ENCODE data around the gene GMDS.

The GMDS gene

DNA sequence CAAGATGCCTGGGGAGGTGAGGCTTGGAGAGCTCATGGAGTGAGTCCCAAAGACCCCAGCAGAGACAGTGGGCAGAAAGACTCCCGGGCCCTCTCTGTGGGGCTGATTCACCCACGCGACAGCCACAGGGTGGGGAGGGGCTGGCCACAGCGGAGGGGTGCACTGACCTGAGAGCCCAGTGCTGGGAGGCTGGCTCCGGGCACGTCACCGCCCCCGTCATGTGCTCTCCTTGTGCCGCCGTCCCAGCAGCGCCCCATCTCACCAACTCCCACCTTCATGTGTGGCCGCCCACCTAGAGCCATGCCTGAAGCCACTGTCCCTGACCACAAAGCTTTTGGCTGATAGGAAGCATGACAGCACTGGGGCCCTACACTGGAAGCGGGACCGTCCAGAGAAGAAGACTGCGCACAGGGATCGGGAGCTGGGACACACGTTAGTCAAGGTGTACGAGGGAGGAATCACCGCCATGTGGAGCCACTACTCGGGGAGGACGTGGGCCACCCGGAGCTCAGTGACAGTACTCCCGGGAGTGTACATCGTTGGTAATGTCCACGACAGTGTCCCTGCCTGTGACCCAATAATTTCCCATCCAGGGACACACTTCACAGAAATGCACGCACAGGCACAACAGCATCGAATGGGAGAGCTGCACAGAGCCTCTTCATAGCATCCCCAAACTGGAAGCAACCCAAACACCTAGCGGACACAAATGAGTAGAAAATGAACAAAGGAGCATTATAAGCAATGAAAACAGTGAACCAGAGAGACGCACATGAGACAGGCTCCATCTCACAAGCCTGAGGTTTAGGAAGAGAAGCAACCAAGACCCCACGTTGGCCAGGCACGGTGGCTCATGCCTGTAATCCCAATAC lies 664.0 kb downstream of the GMDS start:
- DNase-seq (ENCODE audit: low read depth, low spot score) = no peak
- H3K4me3 ChIP-seq (ENCODE audit: low read length) = no peak overlapping the region

DNA sequence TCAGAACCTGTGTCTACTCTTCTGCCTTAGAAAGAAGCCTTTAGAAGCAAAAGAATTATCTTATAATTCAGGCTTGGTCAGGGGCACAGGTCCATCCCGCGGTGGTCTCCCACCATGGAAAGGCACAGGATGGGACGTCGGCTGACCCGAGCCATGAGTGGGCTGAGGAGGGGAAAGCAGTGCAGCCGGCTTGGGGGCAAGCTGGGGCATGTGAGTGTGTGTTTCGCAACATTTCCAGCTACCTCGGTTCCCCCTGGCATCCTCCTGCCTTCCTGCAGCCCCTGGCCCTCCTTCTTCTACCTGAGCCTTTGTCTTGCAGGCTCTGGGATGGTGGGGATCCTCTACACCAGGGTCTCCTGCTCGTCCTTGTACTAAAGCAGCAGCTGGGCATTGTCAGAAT lies 664.8 kb downstream of the GMDS start:
- DNase-seq (ENCODE audit: low read depth, low spot score) = no peak
- H3K4me3 ChIP-seq (ENCODE audit: low read length) = no peak overlapping the region

DNA sequence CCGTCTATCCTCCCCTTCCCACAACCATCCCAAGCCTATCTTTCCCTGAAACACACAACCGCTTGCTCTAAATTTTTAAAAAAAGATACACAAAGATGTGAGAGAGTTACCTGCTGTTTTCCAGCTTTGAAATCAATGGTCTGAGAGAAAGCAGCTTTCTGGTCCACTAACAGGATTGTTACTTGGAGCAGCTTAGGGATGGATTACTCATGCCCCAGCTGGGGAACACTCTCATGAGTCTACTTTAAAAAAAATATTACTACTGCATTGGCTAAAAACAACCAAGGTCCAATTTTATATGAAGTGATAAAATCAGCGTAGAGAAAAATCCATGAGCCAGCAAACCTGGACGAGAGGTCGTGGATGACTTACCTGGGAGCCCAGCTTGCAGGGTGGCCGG lies 665.3 kb downstream of the GMDS start:
- no peak overlapping the region for H3K4me3 ChIP-seq (ENCODE audit: low read length)
- DNase-seq (ENCODE audit: low read depth, low spot score) = no peak

DNA sequence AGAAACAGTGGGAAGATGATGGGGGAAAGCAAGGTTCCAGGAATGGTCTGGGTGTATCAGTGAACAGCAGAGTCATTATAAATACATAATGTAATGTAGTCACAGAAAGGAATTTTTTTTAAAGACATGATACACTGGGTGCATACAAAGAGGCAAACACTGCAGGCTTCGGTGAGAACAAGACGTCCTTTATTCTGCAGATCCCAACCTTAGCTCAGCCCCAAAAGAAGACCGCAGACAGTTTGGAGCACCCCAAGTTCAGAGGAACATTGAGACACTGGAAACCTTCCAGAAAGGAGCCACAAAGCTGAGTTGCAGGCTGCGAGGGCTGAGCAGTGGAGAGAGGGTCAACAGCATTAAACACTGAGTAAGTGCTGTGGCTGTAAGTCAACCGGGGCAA lies 666.3 kb downstream of the GMDS start:
- H3K4me3 ChIP-seq (ENCODE audit: low read length) = no peak overlapping the region
- no peak for DNase-seq (ENCODE audit: low read depth, low spot score)

DNA sequence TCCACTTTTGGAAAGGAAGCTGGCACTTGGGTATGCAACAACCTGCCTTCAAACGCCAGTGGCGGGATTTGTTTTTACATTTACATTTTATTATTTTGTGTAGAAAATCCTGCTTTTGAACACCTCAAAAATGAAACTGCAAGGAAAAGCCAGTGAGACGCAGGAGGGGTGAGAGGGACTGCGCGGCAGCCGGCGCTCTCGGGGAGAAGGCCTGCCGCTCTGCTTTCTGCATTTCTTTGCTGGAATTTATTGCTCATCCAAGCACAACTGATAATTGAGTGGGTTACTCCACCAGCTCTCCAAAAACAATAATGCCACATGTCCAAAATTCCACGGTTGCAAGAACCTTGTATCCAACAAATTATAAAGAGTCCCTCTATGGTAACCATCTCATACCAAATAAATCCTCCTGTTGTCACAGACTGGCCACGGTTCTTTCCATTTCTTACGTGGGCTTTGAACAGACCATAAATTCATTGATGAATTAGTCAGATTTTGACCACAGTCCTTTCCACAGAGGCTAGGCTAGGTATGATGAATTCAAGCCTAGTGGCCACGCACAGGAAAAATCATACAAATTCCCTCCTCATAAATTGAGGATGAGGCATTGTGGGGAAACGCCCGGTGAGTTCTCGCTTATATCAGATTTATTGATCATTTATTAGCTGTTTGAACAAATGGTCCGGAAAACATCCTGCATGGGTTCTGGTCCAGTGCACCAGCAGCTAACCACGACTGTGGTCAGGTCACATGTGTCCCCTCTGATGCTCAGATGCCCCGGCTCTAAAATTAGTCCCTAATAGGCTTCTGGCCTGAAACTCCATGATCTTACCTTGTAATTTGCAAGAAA lies 667.3 kb downstream of the GMDS start:
- no peak for DNase-seq (ENCODE audit: low read depth, low spot score)

DNA sequence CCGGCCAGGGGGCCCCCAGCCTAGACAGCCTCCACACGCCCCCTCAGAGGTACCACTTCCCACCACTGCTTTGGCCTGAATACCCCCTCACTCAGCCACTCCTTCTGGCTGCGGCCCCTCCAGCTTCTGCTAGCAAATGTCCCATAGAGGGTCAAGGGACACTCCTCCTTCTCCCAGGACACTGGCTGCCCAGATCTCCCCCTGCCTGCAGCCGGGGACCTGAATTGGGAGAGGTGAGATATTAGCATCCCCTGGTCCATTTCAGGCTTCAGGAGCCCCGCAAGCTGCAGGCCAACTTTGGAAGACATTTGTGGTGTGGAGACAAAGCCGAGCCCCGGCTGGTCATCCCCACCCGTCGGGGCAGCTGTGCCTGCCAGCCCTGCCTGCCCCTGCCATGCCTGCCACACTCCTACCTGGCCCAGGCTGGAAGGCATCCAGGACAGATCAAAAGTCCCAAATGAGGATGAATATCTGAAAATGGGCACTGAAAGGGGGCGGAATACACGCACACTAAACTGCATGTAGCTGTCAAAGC lies 668.2 kb downstream of the GMDS start:
- DNase-seq (ENCODE audit: low read depth, low spot score) = no peak
- H3K4me3 ChIP-seq (ENCODE audit: low read length) = no peak overlapping the region

More for the DNA sequence above, 667.3 kb downstream of the GMDS start:
- no peak overlapping the region for H3K4me3 ChIP-seq (ENCODE audit: low read length)

DNA sequence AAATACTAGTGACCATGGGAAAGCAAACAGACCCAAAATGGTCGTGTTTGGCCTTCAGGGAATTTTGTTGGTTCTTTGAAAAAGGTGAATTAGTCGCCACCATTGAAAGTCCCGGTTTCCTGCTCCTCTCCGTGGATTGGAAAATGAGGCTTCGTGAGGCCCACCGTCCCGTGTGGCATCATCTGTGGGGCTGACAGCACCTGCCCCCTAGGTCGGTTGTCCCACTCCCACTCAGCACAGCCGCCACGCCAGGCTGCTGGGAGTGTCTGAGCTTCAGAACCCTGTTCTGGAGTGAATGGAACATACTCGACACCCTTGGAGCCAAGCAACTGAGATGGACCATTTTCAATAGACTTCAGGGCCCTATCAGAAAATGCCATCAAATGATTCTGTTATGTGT lies 668.7 kb downstream of the GMDS start:
- no peak for DNase-seq (ENCODE audit: low read depth, low spot score)
- no peak overlapping the region for H3K4me3 ChIP-seq (ENCODE audit: low read length)

DNA sequence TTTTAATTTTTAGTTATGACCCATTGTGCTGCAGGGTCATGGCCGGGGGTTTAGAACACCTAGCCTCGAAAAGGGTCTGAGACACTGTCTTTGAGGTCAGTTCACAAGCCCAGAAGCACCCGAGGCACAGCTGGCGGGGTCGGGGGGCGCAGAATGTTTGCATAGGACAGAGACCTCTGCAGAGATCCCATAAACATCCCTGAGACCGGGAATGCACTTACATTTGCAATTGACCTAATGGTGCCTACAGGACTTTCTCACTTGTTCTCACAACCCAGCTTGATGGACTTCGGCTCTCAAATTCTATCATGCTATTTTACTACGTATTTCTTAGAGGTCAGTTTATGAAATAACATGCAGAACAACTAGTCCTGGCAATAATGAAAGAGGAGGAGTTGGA lies 669.2 kb downstream of the GMDS start:
- no peak for DNase-seq (ENCODE audit: low read depth, low spot score)
- H3K4me3 ChIP-seq (ENCODE audit: low read length) = no peak overlapping the region

DNA sequence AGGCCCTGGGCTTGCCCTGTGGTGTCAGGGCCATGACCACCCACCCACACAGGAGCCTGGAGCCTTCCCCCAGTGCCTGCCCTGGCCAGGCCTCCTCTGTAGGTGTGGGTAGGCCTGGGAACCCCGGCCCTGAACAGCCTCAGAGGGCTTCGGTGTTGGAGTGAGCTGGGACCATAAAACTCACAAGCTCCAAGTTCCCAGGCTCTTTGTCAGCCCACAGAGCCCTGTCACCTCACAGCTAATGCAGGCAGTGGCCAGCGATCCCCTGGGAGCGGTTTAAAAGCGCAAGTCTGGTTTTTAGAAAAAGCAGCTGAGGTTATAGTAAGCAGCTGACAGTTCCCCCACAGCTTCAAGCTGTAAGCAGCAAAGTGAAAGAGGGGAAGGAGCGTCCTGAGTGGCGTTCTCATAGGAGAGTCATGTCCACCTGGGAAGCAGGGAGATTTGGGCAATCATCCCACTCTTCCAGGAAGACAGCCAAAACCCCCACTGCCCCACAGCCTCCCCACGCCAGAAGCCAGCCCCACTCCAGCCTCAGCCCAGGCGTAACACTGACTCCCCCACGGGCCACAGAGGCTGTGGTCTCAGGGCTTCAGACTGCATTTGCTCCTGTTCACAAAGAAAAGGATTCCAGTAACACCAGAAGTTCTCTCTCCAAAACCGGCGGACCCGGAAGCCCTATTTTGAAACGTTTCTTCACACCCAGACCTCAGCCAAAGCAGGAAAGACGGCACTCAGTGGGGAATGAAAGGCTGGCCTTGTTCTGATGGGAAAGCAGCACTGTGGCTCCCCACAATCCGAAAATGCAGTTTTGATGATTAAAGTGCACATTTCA lies 670.0 kb downstream of the GMDS start:
- H3K4me3 ChIP-seq (ENCODE audit: low read length) = no peak overlapping the region

DNA sequence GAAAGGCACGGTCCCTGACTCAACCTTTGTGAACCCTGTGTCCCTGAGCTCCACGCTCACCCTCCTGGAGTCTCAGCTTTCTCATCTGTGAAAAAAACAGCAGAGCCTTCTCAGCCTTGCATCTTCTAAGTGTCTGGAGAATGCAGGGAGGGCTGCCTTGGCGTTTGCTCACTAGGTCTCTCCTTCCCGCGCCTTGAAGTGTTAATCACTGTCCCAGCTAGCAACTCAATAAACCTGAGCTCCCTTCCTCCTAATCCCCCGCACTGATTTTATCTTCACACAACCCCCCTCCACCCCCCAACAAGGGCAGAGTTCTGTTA lies 670.6 kb downstream of the GMDS start:
- no peak for DNase-seq (ENCODE audit: low read depth, low spot score)
- no peak overlapping the region for H3K4me3 ChIP-seq (ENCODE audit: low read length)

More for the DNA sequence above, 670.0 kb downstream of the GMDS start:
- no peak for DNase-seq (ENCODE audit: low read depth, low spot score)

DNA sequence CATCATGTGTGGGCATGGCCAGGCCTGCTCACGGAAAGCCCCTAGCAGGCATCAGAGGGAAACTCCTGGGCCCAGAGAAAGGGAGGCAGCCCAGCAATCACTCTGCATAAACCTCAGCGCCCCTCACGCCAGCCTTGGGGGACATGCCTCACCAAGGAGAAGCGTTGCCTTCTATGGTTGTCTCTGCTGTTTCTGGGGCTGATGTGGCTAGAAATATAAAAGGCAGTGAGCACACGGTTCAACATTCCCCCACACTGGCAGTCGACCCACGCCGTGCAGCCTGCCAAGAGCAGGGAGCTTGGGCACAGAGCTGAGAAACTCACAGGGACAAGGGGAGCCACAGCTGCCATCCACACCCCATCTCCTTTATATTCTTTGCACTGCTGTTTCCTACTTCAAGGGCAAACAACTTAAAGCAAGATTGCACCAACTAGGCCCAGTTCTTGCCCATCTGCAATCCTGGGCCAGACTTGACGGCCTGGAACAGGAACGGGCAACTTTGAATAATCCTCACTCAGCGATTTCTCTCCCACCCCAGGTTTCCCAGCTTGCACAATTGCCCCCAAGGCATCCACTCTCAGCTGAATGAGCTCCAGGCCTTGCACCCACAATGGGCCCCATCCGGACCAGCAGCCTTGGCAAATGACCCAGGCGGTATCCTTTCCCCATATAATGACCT lies 671.2 kb downstream of the GMDS start:
- no peak for DNase-seq (ENCODE audit: low read depth, low spot score)
- no peak overlapping the region for H3K4me3 ChIP-seq (ENCODE audit: low read length)
